GM21723 (cell line): ENCODE results near the gene NDUFV1.

Experiments used
- ATAC-seq: cut with Tn5 transposase; IDR thresholded peaks from one replicate; pipeline ENCODE4 v1.9.1; 2021; ENCODE audit warnings: mild to moderate bottlenecking, moderate library complexity; ENCODE audit not compliant: unreplicated experiment

NDUFV1 gene

GRCh38 chr11:67639438-67639859 lies 32.7 kb downstream of the NDUFV1 start, which contains the start of gene TBX10:
Gene TBX10, minus strand, starts transcription at chr11:67639763. Its CDS starts 291 bp downstream, at chr11:67639472.
- no peak for ATAC-seq

DNA sequence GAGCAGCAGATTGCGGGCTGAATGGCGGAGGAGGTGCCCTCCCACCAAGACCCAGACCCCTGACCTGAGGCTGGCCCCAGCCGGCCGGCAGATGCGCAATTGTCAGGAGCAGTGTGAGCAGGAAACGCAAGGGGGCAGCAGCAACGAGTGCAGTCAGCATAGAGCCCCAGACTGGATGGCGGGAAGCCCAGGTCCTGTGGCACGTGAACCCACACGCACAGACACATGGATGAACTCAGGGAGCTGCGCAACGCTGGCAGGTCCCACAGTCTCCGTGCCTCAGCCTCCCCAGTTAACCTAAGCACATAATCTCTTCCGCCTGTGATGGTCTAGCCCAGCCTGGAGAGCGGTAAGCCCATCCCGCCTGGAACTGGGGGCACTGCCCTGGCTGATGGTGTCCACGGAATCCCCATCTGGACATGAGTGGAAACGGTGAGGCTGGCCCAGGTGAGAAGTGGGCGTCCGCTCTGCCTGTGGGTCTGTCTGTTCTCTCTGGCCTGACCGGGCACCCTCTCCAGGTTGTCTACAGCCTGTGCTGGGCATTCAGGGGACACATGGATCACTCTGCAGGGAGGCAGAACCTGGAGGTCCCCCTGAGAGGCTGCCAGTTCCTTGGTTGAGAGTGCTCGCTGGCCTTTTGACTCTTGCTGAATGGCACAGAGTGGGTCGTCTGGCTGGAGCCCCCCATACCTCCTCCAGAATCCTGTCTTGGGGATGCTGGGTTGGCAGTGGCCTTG lies 33.5 kb downstream of the NDUFV1 start:
- ATAC-seq = no peak

GRCh38 chr11:67640758-67641337 lies 34.1 kb downstream of the NDUFV1 start:
- no peak for ATAC-seq

GRCh38 chr11:67641338-67642172 lies 34.8 kb downstream of the NDUFV1 start:
- no peak for ATAC-seq

DNA sequence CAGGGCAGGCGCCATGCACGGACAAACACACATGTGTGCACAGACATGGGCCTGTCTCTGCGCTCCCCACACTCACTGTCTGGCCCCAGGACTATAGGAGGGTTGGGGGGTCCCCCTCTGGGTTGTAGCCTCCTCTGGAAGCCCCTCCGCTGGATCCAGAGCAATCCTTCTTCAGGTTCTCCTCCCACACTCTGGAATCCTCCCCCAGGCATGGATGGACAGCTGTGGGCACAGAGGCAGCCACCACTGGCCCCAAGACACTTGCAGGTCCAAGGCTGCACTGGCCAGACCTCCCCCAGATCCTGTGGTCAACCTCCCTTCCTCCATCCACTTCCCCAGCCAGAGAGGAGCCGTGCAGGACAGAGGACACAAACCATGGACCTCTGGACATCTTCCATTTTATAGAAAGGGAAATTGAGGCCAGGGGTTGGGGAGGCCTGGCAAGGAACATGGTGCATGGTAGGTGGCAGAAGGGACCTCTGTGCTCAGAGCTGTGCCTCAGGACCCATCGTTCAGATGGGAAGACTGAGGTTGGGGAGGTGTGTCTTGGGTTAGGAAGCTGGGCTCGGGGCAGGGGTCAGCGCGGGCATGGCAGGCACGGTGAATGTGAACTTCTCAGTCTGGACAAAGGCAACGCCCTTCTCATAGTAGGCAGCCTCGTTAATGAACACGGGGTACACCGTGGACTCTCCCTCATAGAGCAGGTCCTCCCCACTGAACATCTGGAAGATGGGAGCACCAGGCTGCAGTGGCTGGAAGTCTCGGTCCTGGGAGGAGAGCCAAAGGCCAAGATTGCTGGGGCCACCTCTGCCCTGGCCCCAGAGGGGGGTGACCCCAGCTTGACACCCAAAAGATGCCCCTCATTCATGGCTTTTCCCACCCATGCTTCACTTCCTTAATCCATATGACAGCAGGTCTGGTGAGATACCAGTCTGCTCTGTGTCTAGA lies 35.7 kb downstream of the NDUFV1 start:
- no peak for ATAC-seq

DNA sequence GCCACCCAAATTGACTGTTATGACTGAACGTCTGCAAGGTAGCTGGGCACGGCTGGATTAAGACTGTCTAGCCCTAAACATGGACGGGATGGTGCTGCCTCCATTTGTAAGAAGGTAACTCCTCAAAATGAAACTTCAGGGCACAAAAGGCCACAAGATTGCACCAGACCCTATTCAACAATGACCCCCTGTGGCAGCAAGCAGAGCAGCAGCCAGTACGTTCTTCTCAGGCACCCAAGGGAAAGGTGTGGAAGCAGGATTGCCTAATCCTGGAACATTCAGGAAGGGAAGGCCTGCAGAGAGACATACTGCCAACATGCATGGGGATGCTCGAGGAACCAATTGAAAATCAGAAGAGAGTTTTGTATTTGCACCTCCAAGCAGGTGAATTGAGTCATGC lies 37.3 kb downstream of the NDUFV1 start:
- no peak for ATAC-seq

DNA sequence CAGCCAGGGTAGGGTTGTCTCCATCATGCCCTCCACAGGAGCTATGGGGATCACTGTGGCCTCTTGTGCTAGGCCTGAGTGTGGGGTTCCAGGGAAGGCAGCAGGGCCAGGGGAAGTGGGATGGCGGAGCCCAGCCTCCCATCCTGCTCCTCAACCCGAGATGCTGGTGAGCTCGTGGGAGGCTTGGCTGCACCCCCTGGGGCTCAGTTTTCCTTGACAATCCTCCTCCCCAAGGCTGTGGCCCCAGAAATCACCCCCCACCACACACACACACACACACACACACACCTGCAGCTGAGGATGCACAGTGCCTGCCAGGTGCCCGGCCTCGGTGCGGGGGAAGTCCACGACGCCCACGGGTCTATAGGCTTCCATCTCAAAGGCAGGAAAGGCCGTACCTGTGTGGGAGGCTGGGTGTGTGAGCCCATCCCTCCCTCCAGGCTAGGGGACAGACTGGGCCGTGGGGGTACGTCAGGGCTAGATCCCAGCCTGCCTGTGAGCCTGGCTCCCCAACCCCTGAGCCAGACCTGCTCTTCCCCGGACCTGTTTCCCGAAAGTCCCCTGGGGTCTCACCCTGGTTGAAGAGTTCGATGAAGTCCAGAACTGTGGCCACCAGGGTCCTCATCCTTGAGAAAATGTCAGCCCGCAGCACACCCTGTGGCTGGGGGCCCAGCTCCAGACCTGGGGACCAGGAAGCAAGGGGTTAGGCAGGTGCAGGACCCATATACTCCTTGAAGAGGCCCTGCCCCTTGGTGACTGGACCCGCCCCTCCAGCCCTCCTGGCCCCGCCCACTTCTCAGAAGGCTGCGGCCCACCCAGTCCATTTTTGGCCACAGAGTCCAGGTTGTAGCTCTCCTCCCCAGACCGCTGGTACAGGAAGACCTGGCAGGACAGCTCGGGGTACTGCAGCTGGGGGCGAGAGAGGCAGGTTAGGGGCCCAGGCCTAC lies 38.0 kb downstream of the NDUFV1 start:
- ATAC-seq = no peak

- ATAC-seq = no peak
These were observed 39.1 kb downstream of the NDUFV1 start for GRCh38 chr11:67645521-67646461.

DNA sequence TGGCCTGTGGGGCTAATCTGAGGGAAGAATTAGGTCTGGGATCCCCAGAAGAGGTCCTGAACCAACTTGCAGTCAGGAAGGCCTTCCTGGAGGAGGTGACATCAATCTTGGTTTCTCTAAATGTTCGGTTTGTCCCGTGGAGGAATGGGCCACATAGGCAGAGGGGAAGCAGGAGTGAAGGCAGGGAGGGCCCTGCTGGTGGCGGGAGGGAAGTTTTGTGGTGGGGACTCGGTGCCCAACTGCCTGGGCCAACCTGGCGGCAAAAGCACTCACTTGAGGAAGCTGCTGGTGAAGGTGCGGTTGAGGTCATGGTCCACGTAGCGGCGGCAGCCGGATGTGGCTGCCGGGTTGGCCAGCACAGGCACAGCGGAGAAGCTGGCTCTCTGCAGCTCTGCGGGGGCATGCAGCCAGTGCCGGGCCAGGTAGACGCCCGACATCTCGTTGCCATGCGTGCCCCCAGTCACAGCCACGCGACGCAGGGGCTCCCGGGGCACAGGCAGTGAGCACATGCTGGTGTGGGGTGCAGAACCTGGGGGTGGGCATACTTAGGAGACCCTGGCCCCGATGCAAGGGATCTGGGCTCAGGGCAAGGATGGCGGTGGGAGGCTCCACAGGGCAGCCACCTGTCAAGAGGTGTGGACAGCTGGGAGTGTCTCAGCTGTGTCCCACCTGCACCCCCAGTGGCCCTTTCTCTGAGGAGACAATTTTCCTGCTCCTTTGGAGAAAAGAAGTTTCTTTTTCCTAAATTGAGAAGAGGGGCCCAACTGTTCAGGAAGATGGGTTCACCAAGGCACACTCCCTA lies 40.0 kb downstream of the NDUFV1 start:
- no peak for ATAC-seq

GRCh38 chr11:67647471-67647870 lies 40.7 kb downstream of the NDUFV1 start:
- ATAC-seq = no peak

DNA sequence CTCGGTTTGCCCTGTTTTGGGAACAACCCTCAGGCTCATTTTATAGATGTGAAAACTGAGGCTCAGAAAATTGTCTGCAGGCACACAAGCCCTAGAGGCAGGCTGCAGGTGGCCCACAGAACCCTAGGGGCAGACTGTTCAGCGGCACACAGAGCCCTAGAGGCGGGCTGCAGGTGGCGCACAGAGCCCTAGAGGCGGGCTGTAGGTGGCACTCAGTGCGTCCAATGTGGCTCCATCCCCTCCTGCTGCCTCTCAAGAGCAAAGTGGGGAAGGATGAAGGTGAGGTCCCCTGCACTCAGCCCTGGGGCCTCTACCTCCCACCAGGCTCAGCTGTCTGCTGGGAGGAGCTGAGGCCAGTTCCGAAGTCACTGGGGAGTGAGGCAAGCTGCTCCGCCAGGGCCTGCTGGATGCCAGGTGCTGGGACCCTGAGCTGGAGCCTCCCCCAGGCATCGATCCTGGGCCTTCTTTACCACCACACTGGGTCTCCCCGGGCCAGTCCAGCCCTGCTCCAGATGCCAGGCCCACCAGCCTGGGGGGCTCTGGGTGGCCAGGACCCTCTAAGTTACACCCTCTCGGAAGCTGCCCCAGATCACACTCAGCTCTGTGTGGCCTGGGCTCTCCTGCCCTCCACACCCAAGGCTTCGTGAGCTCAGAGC lies 41.5 kb downstream of the NDUFV1 start:
- ATAC-seq = no peak

GRCh38 chr11:67648796-67649613 lies 42.3 kb downstream of the NDUFV1 start:
- ATAC-seq = no peak

DNA sequence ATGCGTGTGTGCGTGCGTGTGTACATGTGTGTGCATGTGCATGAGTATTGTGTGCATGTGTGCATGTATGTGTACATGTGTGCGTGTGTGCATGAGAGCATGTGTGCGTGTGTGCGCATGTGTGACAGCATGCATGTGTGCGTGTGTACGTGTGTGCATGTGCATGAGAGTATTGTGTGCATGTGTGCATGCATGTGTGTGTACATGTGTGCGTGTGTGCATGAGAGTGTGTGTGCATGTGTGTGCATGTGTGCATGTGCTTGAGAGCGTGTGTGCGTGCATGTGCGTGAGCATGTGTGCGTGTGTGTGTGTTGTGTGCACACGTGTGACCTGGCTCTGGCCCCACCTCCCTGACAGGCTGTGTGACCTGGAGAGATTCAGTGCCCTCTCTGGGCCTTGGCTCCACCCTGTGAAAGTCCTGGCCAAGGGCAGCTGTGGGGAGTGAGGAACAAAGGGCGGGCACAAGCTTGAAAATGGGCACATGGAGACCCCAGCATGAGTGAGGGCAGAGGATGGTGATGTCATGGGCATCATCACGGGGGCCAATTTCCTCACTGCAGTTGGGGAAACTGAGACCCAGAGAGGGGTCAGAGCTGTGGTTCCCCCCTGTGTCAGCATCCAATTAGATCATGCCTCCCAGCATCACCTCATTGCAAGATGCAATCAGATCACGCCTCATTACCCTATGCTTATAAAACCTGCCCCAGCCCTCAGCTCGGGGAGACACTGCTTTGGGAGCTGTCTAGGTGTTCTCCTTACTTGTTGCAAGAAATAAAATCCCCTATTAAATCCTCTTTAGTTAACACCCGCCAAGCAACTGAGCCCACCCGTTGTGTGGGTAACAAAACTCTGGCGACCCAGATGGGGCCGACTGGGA lies 43.1 kb downstream of the NDUFV1 start:
- ATAC-seq = no peak

GRCh38 chr11:67651976-67652781 lies 45.4 kb downstream of the NDUFV1 start:
- no peak for ATAC-seq
